HG02885 (cell line): ENCODE data around the gene FKTN.
"Not testable (repeated sequence)": the region's sequence is repeated elsewhere in the genome, so short reads cannot be mapped to it uniquely, and the experiment has no call there.

Experiments used
- ATAC-seq: cut with Tn5 transposase; IDR thresholded peaks from one replicate; pipeline ENCODE4 v1.9.1; 2021; ENCODE audit warnings: mild to moderate bottlenecking; ENCODE audit not compliant: unreplicated experiment, poor library complexity

The FKTN gene

DNA sequence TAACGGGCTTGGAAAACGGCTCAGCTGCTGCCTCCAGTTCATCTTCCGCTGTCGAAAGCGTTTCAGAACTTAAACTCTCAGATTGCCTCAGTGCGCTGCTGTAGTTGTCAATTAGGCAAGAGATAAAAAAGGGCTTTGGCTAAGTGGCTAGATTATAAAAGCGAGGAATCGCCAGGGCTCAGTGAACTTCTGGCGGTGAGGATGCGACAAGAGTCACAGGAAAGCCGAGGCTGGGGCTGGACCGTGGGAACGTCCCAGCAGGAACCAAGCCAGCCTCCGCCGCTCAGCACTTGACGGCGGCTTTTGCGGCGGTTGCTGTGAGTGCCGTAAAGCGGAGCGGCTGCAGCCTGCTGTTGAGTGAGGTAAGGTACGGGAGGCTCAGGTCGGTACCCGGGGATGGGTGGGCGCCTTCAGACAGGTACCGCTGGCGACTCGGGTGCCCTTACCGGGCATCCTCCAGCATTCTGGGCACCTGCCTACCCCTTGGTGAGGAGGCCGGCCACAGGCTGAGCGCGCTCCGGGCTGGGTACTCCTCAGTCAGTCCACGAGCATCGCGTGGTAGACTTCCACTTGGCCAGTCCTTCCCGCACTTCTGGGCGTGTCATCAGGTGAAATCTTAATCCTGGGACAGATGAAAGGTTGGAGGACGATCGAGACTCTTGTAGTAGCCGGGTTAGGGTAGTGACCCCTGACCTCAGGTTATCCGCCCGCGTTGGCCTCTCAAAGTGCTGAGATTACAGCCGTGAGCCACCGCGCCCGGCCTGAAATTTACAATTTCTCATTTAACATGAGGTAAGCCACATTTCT is at the start of gene FKTN:
Gene FKTN (plus strand): TSS at position 328 of the 807 bp plus-strand sequence. CDS start 16,902 bp downstream, outside the sequence.
- peak; percentile 96 for ATAC-seq

DNA sequence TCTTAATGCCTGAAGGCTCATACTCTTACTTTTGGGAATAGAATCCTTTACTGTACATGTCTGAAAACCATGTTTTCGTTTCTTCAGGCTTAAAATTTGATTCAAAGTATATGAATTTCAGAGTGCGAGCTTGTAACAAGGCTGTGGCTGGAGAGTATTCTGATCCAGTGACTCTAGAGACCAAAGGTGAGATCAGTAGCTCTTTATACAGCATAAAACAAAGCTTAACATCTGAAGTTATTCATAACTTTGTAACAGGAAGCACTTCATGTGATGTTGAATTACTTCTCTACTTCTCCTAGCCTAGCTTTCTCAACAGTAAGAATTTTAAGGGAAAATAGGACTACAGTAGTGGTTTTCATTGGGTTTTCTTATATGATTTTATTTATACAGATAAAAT is 49.4 kb upstream of the FKTN start:
- no peak for ATAC-seq

DNA sequence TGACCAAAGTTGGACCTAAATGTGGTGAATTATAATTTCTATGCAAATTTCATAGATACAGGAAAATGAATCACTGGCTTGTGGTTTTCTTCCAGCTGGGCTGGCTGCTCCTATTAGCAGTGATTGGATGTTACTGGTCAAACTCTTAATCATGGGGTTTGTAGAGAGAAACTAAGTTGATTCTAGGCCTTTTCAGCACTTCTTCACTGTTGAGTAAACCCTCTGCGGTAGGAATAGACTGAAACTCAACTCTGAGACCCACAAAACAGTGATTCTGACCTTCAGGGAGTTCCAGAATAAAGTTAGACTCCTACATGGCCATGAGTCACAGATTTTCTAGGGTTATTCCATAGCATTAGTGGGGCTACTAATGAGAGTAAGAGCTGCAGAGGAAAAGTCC is 47.9 kb upstream of the FKTN start:
- ATAC-seq = peak; percentile 71

DNA sequence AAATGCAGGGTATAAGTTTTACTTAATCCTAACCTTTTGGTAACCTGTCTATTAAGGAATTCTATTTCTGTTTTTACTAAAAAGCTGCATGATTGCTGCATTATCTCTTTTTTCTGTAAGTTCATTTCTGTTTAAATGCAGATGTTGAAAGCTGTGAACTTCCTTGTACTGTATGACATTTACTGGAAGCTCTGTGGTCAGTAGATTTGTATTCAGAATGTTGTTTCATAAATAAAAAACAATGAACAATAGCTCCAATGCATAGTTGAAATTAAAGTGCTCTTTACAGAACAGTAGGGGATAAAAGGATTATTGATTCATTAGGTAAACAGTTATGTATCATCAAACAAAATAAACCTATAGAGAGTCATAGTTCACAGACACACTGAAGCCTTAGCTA is 46.5 kb upstream of the FKTN start:
- ATAC-seq = no peak

DNA sequence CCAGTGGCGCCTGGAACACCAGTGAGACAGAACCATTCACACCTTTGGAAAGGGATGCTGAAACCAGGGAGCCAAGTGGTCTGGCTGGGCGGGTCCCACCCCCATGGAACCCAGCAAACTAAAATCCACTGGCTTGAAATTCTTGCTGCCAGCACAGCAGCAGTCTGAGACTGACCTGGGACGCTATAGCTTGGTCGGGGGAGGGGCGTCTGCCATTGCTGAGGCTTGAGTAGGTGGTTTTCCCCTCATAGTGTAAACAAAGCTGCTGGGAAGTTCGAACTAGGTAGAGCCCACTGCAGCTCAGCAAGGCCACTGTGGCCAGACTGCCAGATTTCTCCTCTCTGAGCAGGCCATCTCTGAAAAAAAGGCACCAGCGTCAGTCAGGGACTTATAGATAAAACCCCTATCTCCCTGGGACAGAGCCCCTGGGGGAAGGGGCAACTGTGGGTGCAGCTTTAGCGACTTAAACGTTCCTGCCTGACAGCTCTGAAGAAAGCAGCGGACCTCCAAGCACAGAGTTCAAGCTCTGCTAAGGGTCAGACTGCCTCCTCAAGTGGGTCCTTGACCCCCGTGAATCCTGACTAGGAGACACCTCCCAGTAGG is 42.0 kb upstream of the FKTN start:
- no peak for ATAC-seq

DNA sequence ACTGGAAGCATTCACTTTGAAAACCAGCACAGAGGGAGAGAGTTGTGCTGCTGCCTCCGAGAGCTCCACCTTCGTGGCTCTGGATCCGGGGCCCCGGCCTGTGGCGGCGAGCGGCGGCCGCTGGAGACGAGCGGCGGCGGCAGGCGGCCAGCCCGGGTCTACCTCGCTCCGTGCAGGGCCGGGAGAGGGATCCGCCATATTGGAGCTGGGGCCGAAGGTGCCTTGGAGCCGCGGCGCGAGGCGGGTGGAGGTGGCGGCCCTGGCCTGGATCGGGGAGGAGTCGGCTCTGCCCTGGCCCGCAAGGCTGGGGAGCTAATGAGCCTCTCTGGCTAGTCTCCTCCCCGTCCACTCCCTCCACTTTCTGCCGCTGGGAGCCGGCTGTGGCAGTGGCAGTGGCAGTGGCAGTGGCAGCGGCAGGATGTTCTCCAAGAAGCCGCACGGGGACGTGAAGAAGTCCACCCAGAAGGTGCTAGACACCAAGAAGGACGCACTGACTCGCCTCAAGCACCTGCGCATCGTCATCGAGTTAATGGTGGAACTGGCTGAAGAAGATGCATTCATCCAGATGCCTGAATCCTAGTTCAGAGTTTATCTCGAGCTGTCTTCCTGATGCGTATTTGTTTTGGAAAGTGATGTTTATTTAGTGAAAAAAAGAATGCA is 38.1 kb upstream of the FKTN start:
- peak; percentile 69 for ATAC-seq

DNA sequence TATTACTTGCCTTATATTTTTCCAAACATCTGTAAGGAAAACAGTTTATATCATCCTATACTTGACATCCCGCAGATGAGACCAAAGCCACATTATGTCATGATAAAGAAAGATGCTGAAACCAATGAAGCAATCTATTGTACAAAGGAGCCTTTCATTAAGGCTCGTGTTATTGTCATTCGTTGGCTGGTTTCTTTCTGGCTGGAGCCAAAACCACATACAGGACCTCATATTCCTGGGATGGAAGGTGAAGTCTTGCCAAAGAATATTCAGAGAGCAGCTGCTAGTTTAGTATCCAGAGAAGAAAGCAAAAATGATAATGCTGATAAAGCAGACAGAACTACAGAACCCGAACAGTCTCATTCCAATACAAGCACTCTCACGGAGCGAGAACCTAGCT is 36.9 kb upstream of the FKTN start:
- not testable (repeated sequence) for ATAC-seq

DNA sequence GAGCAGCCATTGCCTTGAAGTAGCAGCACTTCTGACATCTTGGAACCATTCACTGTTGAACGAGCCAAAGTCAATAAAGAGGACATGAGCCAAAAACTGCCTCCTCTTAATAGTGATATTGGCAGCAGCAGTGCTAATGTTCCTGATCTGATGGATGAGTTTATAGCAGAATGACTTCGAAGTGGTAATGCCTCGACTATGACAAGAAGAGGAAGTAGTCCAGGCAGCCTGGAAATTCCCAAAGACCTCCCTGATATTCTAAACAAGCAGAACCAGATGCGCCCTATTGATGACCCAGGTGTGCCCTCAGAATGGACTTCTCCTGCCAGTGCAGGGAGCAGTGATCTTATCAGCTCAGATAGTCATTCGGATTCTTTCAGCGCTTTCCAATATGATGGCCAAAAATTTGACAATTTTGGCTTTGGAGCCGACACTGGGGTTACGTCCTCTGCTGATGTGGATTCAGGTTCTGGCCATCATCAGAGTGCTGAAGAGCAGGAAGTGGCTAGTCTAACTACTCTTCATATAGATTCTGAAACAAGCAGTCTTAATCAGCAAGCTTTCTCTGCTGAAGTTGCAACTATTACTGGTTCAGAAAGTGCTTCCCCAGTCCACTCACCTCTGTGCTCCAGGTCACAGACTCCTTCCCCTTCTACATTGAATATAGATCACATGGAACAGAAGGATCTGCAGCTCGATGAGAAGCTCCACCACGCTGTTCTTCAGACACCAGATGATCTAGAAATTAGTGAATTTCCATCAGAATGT is 35.1 kb upstream of the FKTN start:
- ATAC-seq = peak; percentile 93

DNA sequence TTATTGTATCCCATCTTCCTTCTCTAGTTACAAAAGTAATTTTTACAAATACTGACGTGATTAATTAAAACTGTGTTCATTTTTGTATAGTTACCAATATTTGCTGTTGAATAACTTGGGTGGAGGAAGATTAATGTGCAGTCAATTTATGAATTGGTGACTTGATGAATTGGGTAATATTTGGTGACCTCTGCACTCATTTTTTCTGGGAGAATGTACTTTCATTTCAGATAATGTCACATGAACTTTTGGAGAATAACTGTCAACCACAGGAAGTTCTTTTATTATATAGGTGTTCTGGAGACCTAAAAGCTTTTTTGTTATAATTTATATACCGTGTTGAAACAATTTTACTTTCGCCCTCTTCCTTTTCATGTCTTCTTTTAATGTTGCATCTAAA is 26.4 kb upstream of the FKTN start:
- no peak for ATAC-seq

DNA sequence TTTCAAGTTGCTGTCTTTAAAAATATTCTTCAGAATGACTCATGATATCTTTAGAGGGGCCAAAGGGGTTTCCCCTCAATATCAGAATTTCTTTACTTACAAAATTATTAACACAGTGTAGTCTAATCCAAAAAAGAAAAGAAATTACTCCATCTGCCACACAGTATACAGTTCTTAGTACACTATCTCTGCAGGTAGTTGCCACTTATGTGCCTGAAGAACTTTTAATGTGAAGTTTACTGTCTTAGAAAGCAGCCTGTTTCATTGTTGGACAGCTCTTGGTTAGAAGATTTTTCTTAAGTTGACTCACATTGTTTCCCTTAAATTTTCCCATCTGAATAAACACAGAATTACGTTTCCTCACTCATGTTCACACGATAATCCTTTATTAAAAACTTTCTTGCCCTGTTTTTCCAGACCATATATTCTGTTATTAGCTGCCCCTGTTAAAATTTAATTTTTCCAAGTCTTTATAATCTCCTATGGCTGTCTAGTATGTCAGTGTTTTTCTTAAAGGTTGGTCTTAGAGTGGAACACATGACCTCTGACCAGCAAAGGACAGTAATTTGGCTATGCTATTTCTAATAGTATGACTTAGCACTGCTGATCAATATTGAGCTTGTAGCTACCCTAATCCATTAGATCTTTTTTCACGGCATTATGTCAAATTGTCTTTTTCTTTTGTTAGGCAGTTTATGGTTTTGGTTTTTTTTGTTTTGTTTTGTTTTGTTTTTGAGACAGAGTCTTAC is 21.8 kb upstream of the FKTN start:
- peak; percentile 79 for ATAC-seq

DNA sequence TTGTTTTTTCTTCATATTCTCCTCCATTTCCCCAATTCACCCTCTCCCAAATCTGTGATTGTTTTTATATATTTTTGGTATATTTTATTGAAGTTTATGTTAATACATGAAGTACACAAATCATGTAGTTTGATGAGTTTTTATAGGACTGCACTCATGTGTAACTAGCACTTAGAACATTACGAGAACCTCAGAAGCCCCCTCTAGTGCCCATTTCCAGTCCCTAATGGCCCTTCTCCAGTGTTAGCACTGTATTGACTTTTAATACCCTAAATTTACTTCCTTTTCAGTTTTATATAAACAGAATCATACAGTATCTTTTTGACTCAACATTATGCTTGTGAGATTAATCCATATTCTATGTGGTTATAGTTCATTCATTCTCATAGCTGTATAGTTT is 18.5 kb upstream of the FKTN start:
- no peak for ATAC-seq

DNA sequence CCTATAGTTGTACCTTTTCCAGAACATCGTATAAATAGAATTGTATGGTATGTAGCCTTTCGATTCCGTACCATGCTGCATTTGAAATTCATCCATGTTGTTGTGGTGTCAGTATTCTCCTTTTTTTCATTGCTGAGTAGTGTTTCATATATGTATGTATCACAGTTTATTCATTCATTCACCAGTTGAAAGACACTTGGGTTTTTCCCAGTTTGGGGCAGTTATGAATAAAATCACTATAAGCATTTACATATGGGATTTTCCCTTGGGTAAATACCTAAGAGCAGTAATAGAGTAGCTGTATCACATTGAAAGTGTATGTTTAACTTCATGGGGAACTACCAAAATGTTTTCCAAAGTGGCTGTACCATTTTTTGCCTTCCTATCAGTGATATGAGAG is 16.1 kb upstream of the FKTN start:
- peak; percentile 96 for ATAC-seq

DNA sequence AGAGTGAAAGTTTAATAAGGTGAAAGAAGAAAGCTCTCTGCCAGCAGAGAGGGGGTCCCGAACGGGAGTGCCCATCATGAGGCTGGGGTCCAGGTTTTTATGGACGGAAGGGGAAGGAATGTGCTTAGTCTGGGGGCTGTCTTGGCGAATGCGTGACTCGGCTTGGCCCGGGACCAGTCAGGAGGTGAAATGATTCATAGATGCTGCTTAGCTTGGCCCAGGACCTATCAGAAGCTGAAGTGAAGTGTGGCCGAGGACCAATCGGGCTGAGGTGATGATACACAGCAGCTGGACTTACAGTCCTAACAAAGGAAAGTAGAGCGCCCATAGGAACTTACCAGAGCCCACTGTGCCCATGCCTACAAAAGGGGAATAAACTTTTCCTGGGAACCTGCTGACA is 3.9 kb upstream of the FKTN start:
- ATAC-seq = no peak

DNA sequence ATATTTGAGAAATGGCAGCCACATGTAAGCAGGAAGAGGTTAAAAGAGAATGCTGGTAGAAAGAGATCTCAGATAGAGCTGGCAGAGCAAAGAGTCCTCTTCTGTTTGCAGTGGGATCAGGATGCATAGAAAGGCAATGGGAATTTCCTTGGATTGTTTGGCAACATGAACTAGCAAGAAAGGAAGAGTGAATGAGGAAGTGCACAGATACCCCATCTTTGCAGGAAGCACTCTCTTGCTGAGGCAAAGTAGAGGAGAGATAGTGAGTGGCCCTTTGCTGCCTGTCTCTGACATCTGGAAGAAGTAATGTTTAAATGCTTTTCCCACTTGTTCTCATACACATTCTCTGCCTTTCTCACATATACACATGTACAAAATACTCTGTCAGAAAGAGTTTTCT is 14.5 kb downstream of the FKTN start:
- no peak for ATAC-seq

DNA sequence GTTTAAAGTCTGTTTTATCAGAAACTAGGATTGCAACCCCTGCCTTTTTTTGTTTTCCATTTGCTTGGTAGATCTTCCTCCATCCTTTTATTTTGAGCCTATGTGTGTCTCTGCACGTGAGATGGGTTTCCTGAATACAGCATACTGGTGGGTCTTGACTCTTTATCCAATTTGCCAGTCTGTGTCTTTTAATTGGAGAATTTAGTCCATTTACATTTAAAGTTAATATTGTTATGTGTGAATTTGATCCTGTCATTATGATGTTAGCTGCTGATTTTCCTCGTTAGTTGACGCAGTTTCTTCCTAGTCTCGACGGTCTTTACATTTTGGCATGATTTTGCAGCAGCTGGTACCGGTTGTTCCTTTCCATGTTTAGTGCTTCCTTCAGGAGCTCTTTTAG is 22.0 kb downstream of the FKTN start:
- not testable (repeated sequence) for ATAC-seq

DNA sequence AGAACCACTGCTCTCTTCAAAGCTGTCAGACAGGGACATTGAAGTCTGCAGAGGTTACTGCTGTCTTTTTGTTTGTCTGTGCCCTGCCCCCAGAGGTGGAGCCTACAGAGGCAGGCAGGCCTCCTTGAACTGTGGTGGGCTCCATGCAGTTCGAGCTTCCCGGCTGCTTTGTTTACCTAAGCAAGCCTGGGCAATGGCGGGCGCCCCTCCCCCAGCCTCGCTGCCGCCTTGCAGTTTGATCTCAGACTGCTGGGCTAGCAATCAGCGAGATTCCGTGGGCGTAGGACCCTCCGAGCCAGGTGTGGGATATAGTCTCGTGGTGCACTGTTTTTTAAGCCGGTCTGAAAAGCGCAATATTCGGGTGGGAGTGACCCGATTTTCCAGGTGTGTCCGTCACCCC is 23.6 kb downstream of the FKTN start:
- not testable (repeated sequence) for ATAC-seq

DNA sequence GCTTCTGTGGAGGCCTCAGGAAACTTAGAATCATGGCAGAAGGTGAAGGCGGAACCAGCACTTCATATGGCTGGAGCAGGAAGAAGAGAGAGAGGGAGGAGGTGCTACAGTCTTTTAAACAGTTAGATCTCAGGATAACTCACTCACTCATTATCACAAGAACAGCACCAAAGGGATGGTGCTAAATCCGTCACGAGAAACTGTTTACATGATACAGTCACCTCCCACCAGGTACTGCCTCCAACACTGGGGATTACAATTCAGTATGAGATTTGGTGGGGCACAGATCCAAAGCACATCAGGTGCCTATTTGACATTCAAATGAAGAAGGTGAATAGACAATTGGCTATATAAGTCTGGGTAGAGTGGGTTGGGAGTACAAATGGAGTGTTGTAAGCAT is 35.2 kb downstream of the FKTN start:
- ATAC-seq = no peak

DNA sequence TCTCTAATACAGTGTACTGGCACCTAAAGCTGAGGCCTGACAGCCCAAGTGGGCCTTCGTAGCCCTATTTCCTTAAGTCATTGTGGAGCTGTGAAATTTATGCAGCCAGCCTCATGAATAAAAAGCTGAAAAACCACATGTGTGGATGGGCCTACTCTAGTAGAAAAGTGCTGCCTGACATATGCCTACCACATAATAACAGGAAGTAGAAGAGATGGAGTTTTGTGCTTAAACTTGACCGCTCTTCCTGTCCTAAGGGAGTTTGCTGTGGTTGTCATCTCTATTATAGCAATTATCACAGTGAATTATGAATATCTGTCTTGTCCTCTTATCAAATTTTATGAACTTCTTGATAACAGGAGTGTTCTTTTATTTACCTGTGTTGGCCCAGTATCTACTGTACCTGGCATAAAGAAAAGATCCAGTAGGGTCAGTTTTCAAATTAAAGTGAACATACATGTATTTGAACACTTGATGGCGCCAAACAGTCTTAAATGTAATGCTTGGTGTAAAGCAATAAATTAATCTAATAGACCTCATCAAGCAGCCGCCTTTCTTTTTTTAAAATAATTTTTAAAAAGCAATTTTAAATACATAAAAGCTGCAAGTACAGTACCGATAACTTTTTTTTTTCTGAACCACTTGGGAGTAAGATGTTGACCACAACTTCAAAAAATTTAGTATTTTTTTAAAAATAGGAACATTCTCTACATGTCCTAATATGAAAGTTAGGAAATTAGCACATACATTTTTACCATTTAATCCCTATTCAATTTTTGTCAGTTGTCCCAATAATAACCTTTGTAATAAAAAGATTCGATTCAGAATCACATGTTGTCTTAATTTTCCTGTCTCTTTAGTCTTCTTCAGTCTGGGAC is 51.0 kb downstream of the FKTN start:
- peak; percentile 81 for ATAC-seq

DNA sequence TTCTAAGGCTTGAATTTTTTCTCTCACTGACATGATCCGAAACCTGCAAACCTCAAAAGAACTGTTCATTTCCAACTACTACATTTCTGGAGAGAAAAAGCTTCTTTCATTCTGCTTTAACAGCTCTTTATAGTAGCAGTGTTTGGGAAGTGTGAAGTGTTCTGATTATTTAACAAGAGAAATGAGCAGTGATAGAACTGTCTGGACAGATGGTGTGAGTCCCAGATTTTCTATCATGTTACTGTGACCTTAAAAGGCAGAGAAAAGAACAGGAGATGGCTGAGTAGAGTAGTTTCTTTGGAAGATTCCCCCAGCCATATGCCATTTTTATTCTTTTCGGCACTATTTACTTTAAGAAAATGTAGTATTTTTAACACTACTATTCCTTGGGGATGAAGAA is 63.1 kb downstream of the FKTN start:
- ATAC-seq = no peak
